Thoracic aorta (tissue), 2 donors: ENCODE data around the gene ZNF827. TPM values are rescaled to one million over a fixed set of nuclear protein-coding genes. Genes with fewer than 3 reads are reported as not detected.

Experiments
- ATAC-seq: fragments of 150-250 bp; one replicate; pipeline ENCODE4 v1.8.0; 2017; ENCODE audit warnings: low read depth; ENCODE audit not compliant: insufficient number of reproducible peaks, low FRiP score
- DNase-seq: peaks from one replicate; pipeline ENCODE4 v3.0.0-alpha.2; 2020; ENCODE audit warnings: low spot score
- H3K27ac ChIP-seq, 2 donors: fragments of 200-600 bp; sonication (generic); 1 replicate in 1 of 2; 2 replicates in 1 of 2; pipeline ENCODE4 v1.5.1; 2016; ENCODE audit warnings: mild to moderate bottlenecking in 2 of 2, moderate library complexity in 2 of 2
- H3K27me3 ChIP-seq: fragments of 200-600 bp; sonication (generic); replicated peaks from 2 replicates; pipeline ENCODE4 v1.6.0; 2016; ENCODE audit warnings: mild to moderate bottlenecking; ENCODE audit not compliant: insufficient read depth
- H3K36me3 ChIP-seq: fragments of 200-600 bp; sonication (generic); one replicate; pipeline ENCODE4 v1.5.1; 2016
- H3K4me1 ChIP-seq, 2 donors: fragments of 200-600 bp; sonication (generic); 1 replicate in 1 of 2; 2 replicates in 1 of 2; pipeline versions ENCODE4 v1.5.1 to v1.6.0; 2016; ENCODE audit warnings: low read depth in 2 of 2, mild to moderate bottlenecking in 1 of 2; ENCODE audit not compliant: control insufficient read depth in 1 of 2
- H3K4me3 ChIP-seq: fragments of 200-600 bp; sonication (generic); 2 replicates; pipeline ENCODE4 v1.5.1; 2016; ENCODE audit warnings: mild to moderate bottlenecking
- H3K9me3 ChIP-seq: fragments of 200-600 bp; sonication (generic); 2 replicates; pipeline ENCODE4 v1.5.1; 2016
- CTCF ChIP-seq: fragments of 200-600 bp; sonication (generic); IDR thresholded peaks from one replicate; pipeline ENCODE4 v1.5.1; 2019; ENCODE audit warnings: antibody characterized with exemption
- total RNA-seq, 2 donors: library from RNA; depleted of rRNA; stranded (reverse); fragments of >200 nt; gene quantifications; one replicate each; pipeline versions ENCODE4 v1.1.0 to v1.2.3, GENCODE V29; 2016

Gene ZNF827
- total RNA-seq, 2 donors from 2014 or later = 20.2 to 41.4 TPM

GRCh38 chr4:145891958-145892357 lies 46.7 kb downstream of the ZNF827 start:
- H3K27ac ChIP-seq = no peak overlapping the region
- DNase-seq = no peak
- no peak overlapping the region for H3K4me3 ChIP-seq
- H3K27me3 ChIP-seq = no peaks in the 10 kb centered on the region
- no peaks in the 10 kb centered on the region for H3K36me3 ChIP-seq
- no peak for ATAC-seq
- H3K9me3 ChIP-seq = no peaks in the 10 kb centered on the region
- H3K4me1 ChIP-seq = peaks cover 0 to 22% of the 10 kb centered on the region in 2 donors
- no peak for TF ChIP-seq CTCF

GRCh38 chr4:145890689-145891088 lies 47.9 kb downstream of the ZNF827 start:
- ATAC-seq = no peak
- Histone ChIP-seq H3K27ac (no peak overlapping the region), H3K9me3 (no peaks in the 10 kb centered on the region), H3K27me3 (no peaks in the 10 kb centered on the region), H3K4me3 (no peak overlapping the region), H3K4me1 (peaks cover 9 to 31% of the 10 kb centered on the region in 2 donors), H3K36me3 (no peaks in the 10 kb centered on the region)
- TF ChIP-seq CTCF = no peak
- DNase-seq = no peak

GRCh38 chr4:145888393-145888792 lies 50.2 kb downstream of the ZNF827 start:
- Histone ChIP-seq H3K27me3 (no peaks in the 10 kb centered on the region), H3K36me3 (peaks cover 3% of the 10 kb centered on the region), H3K4me1 (peaks cover 11 to 35% of the 10 kb centered on the region in 2 donors), H3K4me3 (no peak overlapping the region), H3K27ac (peak overlapping the region; percentile 75 to 80), H3K9me3 (no peaks in the 10 kb centered on the region)
- peak; percentile 13 for TF ChIP-seq CTCF
- no peak for DNase-seq
- ATAC-seq = no peak

- no peaks in the 10 kb centered on the region for H3K27me3 ChIP-seq
- peak overlapping the region; percentile 47 for H3K4me3 ChIP-seq
- H3K9me3 ChIP-seq = no peaks in the 10 kb centered on the region
- H3K36me3 ChIP-seq = peaks cover 3% of the 10 kb centered on the region
- peaks cover 11 to 39% of the 10 kb centered on the region in 2 donors for H3K4me1 ChIP-seq
- H3K27ac ChIP-seq = peak overlapping the region; percentile 75 to 80
- peak; percentile 44 for TF ChIP-seq CTCF
- DNase-seq (no peak), ATAC-seq (peak; percentile 48)
These were observed 51.2 kb downstream of the ZNF827 start for GRCh38 chr4:145887241-145887991.

GRCh38 chr4:145886871-145887240 lies 51.8 kb downstream of the ZNF827 start:
- Histone ChIP-seq H3K9me3 (no peaks in the 10 kb centered on the region), H3K4me3 (peak overlapping the region; percentile 47), H3K27me3 (no peaks in the 10 kb centered on the region), H3K4me1 (peaks cover 11 to 44% of the 10 kb centered on the region in 2 donors), H3K36me3 (peaks cover 3% of the 10 kb centered on the region), H3K27ac (peak overlapping the region; percentile 68 to 80)
- ATAC-seq (peak; percentile 8), DNase-seq (no peak)
- TF ChIP-seq CTCF = no peak
